ENCODE data around the gene LFNG.

The LFNG gene

DNA sequence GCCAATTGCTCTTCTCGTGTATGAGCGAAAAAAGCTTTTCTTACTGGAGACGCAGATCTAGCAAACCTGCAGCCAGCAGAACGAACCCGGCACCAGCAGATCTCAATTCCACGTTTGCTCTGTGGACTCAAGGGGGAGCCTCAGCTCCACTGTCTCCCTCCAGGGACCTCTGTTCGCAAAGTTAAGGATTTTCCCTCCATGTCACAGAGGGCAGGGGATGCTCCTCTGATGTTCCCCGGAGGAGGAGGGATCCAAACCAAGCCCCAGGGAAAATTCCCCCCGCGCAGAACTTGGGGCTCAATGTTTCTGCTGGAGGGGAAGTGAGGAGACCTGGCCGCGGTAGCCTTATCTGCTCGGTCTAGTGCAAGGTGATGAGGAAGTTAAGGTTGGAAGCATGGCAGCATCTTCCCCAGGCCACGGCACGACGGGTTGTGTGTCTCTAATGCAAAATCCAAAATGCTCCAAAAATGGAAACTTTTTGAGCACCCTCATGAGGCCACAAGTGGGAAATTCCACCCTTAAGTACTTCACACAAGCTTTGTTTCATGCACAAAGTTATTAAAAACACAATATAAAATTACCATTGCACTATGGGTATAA lies 48.2 kb downstream of the LFNG start:
- POLR2A ChIA-PET: no interaction called here
- TF ChIP-seq TARDBP (IDR thresholded peaks at IDR 0.05): no peak
- no peak for TF ChIP-seq CTBP1 (IDR thresholded peaks at IDR 0.05; ENCODE audit: borderline replicate concordance)
- TF ChIP-seq HDGF (IDR thresholded peaks at IDR 0.05; ENCODE audit: borderline replicate concordance): no peak
- TF ChIP-seq NFRKB (IDR thresholded peaks at IDR 0.05): no peak
- no peak for TF ChIP-seq SUZ12 (IDR thresholded peaks at IDR 0.05)
- TF ChIP-seq ZNF384 (IDR thresholded peaks at IDR 0.05): no peak
- TF ChIP-seq ARNT (IDR thresholded peaks at IDR 0.05): no peak
- TF ChIP-seq L3MBTL2 (conservative IDR thresholded peaks at IDR 0.05): no peak
- TF ChIP-seq FOXK2 (IDR thresholded peaks at IDR 0.05): no peak
- TF ChIP-seq FOXA1 (IDR thresholded peaks at IDR 0.05): no peak
- no peak for TF ChIP-seq SP1 (IDR thresholded peaks at IDR 0.05)
- TF ChIP-seq BHLHE40 (IDR thresholded peaks at IDR 0.05; ENCODE audit: borderline replicate concordance): no peak
- TF ChIP-seq FOXM1 (IDR thresholded peaks at IDR 0.05; ENCODE audit: borderline replicate concordance): no peak
- no peak for TF ChIP-seq LEF1 (IDR thresholded peaks at IDR 0.05; ENCODE audit: borderline replicate concordance)
- DNase-seq (ENCODE audit: extremely low spot score): no peak
- CTCF ChIA-PET: interaction anchor here (1.2 kb wide), 1 partner anchor 142 kb away, joined by 7 read pairs; no protein-coding TSS in a partner anchor

DNA sequence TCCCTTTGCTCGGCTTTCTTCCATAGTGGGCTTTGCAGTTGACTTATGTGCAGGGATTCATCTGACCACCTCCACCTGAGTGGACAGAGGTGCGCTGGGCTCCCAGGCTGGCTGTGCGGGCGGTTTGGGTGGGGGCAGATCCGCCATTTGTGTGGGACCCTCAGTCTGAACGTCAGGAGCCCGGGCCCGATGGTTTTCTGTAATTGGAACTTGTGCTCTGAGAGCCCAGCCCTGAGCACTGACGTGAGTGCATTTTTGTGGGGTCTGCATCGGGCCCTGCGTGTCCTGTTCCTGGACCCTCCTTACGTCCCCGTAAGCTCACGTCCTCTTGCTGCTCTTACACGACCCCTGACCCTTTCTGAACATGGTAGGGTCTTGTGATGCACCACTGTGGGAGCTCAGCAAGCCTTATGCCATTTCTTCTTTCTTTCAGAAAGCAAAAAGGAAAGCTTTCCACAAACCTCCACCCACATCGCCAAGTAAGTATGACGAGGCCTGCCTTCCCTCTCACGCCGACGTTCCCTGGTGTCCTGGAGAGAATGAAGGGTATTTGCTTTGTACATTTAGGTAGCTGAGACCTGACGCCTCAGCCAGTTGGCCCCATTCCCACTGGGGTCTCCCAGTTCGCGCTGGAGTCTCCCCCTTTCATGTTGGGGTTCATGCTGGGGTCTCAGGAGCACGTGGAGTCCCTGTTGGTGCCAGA lies 49.1 kb downstream of the LFNG start:
- ChIA-PET CTCF (interaction anchor here (1.2 kb wide), 1 partner anchor 141 kb away, joined by 7 read pairs; no protein-coding TSS in a partner anchor), POLR2A (no interaction called here)
- TF ChIP-seq LEF1 (IDR thresholded peaks at IDR 0.05; ENCODE audit: borderline replicate concordance): no peak
- no peak for TF ChIP-seq SP1 (IDR thresholded peaks at IDR 0.05)
- TF ChIP-seq FOXK2 (IDR thresholded peaks at IDR 0.05): no peak
- no peak for TF ChIP-seq NFRKB (IDR thresholded peaks at IDR 0.05)
- no peak for TF ChIP-seq PKNOX1 (IDR thresholded peaks at IDR 0.05)
- TF ChIP-seq TARDBP (IDR thresholded peaks at IDR 0.05): no peak
- no peak for TF ChIP-seq FOXA1 (IDR thresholded peaks at IDR 0.05)
- no peak for TF ChIP-seq ARNT (IDR thresholded peaks at IDR 0.05)
- TF ChIP-seq BHLHE40 (IDR thresholded peaks at IDR 0.05; ENCODE audit: borderline replicate concordance): no peak
- TF ChIP-seq L3MBTL2 (conservative IDR thresholded peaks at IDR 0.05): no peak
- no peak for TF ChIP-seq CTBP1 (IDR thresholded peaks at IDR 0.05; ENCODE audit: borderline replicate concordance)
- no peak for TF ChIP-seq ELF4 (IDR thresholded peaks at IDR 0.05)
- TF ChIP-seq SUZ12 (IDR thresholded peaks at IDR 0.05): no peak
- no peak for TF ChIP-seq ZNF384 (IDR thresholded peaks at IDR 0.05)
- DNase-seq (ENCODE audit: extremely low spot score): no peak

- ChIA-PET CTCF (no interaction called here), POLR2A (no interaction called here)
- no peak for DNase-seq (ENCODE audit: extremely low spot score)
- TF ChIP-seq NFRKB (IDR thresholded peaks at IDR 0.05) (no peak), LEF1 (IDR thresholded peaks at IDR 0.05; ENCODE audit: borderline replicate concordance) (no peak), L3MBTL2 (conservative IDR thresholded peaks at IDR 0.05) (no peak), BHLHE40 (IDR thresholded peaks at IDR 0.05; ENCODE audit: borderline replicate concordance) (no peak), PKNOX1 (IDR thresholded peaks at IDR 0.05) (no peak), SUZ12 (IDR thresholded peaks at IDR 0.05) (no peak), ARNT (IDR thresholded peaks at IDR 0.05) (no peak), HDGF (IDR thresholded peaks at IDR 0.05; ENCODE audit: borderline replicate concordance) (no peak), CTBP1 (IDR thresholded peaks at IDR 0.05; ENCODE audit: borderline replicate concordance) (no peak), ELF4 (IDR thresholded peaks at IDR 0.05) (no peak), SP1 (IDR thresholded peaks at IDR 0.05) (no peak), FOXM1 (IDR thresholded peaks at IDR 0.05; ENCODE audit: borderline replicate concordance) (no peak)
Observed at GRCh38 chr7:2569421-2569820, 49.8 kb downstream of the LFNG start.

DNA sequence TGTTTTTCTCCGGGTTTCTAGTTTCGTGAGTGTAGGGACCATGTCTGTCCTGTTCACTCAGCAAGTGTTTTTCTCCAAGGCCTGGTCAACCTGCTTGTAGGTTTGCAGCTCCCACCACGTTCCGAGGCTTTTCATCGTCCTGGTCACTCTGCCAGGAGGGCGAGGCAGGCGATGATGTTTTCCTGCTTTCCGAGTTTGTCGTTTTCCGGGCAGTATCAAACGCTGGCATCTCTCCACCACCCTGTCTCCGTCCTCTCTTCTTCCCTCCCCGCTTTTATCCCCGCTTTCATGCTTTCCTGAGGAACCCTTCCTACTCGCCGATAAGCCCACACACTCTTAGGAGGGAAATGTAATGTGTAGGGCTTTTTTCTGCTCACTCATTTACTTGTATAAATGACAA lies 50.4 kb downstream of the LFNG start:
- no peak for DNase-seq (ENCODE audit: extremely low spot score)
- ChIA-PET CTCF (no interaction called here), POLR2A (no interaction called here)
- no peak for TF ChIP-seq FOXK2 (IDR thresholded peaks at IDR 0.05)

- ChIA-PET CTCF (no interaction called here), POLR2A (no interaction called here)
- DNase-seq (ENCODE audit: extremely low spot score): no peak
- TF ChIP-seq FOXK2 (IDR thresholded peaks at IDR 0.05) (no peak), CTBP1 (IDR thresholded peaks at IDR 0.05; ENCODE audit: borderline replicate concordance) (no peak), ZNF384 (IDR thresholded peaks at IDR 0.05) (no peak), ARNT (IDR thresholded peaks at IDR 0.05) (no peak), ELF4 (IDR thresholded peaks at IDR 0.05) (no peak), TARDBP (IDR thresholded peaks at IDR 0.05) (no peak), FOXM1 (IDR thresholded peaks at IDR 0.05; ENCODE audit: borderline replicate concordance) (no peak), SP1 (IDR thresholded peaks at IDR 0.05) (no peak), BHLHE40 (IDR thresholded peaks at IDR 0.05; ENCODE audit: borderline replicate concordance) (no peak), PKNOX1 (IDR thresholded peaks at IDR 0.05) (no peak)
Observed at GRCh38 chr7:2571409-2571808, 51.8 kb downstream of the LFNG start.

GRCh38 chr7:2572101-2572842 lies 52.7 kb downstream of the LFNG start:
- TF ChIP-seq L3MBTL2 (conservative IDR thresholded peaks at IDR 0.05) (no peak), BHLHE40 (IDR thresholded peaks at IDR 0.05; ENCODE audit: borderline replicate concordance) (no peak), SUZ12 (IDR thresholded peaks at IDR 0.05) (no peak), FOXM1 (IDR thresholded peaks at IDR 0.05; ENCODE audit: borderline replicate concordance) (no peak), FOXK2 (IDR thresholded peaks at IDR 0.05) (no peak), SP1 (IDR thresholded peaks at IDR 0.05) (no peak), NFRKB (IDR thresholded peaks at IDR 0.05) (no peak), HDGF (IDR thresholded peaks at IDR 0.05; ENCODE audit: borderline replicate concordance) (no peak), ARNT (IDR thresholded peaks at IDR 0.05) (no peak), FOXA1 (IDR thresholded peaks at IDR 0.05) (no peak), LEF1 (IDR thresholded peaks at IDR 0.05; ENCODE audit: borderline replicate concordance) (no peak), CTBP1 (IDR thresholded peaks at IDR 0.05; ENCODE audit: borderline replicate concordance) (no peak), PKNOX1 (IDR thresholded peaks at IDR 0.05) (no peak), TARDBP (IDR thresholded peaks at IDR 0.05) (no peak)
- CTCF ChIA-PET: interaction anchor here (0.8 kb wide), 1 partner anchor 17 kb away, joined by 3 read pairs; no protein-coding TSS in a partner anchor
- POLR2A ChIA-PET: no interaction called here
- no peak for DNase-seq (ENCODE audit: extremely low spot score)

Data from HEK293T (cell line).